ENCODE measurements around the gene NCKAP1.

DNA sequence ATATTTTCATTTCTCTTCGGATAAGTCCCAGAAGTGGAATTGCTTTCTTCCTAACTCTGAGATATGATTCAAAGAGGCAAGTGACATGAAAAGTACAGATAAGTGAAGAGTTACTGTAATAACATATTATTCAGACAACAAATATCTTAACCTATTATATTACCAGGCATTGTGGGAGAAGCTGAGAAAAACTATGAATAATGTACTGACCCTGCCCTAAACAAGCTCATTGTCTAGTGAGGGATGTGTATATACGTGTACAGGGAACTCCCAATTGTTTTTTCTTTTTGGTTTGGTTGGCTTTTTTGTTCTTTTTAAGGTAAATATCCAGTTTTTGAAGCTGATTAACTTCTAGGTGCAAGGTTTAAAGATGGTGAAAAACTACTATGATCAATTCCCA, 26.5 kb downstream of the NCKAP1 start:
- TF ChIP-seq, protein P1, sequence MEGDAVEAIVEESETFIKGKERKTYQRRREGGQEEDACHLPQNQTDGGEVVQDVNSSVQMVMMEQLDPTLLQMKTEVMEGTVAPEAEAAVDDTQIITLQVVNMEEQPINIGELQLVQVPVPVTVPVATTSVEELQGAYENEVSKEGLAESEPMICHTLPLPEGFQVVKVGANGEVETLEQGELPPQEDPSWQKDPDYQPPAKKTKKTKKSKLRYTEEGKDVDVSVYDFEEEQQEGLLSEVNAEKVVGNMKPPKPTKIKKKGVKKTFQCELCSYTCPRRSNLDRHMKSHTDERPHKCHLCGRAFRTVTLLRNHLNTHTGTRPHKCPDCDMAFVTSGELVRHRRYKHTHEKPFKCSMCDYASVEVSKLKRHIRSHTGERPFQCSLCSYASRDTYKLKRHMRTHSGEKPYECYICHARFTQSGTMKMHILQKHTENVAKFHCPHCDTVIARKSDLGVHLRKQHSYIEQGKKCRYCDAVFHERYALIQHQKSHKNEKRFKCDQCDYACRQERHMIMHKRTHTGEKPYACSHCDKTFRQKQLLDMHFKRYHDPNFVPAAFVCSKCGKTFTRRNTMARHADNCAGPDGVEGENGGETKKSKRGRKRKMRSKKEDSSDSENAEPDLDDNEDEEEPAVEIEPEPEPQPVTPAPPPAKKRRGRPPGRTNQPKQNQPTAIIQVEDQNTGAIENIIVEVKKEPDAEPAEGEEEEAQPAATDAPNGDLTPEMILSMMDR (IDR thresholded peaks at IDR 0.05): no peak
- no peak for TF ChIP-seq TEAD4 (CRISPR knock-in tag; IDR thresholded peaks at IDR 0.05)
- TF ChIP-seq, protein P2, sequence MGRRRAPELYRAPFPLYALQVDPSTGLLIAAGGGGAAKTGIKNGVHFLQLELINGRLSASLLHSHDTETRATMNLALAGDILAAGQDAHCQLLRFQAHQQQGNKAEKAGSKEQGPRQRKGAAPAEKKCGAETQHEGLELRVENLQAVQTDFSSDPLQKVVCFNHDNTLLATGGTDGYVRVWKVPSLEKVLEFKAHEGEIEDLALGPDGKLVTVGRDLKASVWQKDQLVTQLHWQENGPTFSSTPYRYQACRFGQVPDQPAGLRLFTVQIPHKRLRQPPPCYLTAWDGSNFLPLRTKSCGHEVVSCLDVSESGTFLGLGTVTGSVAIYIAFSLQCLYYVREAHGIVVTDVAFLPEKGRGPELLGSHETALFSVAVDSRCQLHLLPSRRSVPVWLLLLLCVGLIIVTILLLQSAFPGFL (CRISPR knock-in tag; IDR thresholded peaks at IDR 0.05; ENCODE audit: borderline replicate concordance): no peak
- TF ChIP-seq JUN (CRISPR knock-in tag; IDR thresholded peaks at IDR 0.05): no peak
- TF ChIP-seq ZNF121 (CRISPR knock-in tag; IDR thresholded peaks at IDR 0.05): no peak
- TF ChIP-seq, protein P3, sequence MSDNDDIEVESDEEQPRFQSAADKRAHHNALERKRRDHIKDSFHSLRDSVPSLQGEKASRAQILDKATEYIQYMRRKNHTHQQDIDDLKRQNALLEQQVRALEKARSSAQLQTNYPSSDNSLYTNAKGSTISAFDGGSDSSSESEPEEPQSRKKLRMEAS (CRISPR knock-in tag; IDR thresholded peaks at IDR 0.05): no peak
- TF ChIP-seq SP1 (CRISPR knock-in tag; conservative IDR thresholded peaks at IDR 0.05): no peak
- TF ChIP-seq, protein P4, sequence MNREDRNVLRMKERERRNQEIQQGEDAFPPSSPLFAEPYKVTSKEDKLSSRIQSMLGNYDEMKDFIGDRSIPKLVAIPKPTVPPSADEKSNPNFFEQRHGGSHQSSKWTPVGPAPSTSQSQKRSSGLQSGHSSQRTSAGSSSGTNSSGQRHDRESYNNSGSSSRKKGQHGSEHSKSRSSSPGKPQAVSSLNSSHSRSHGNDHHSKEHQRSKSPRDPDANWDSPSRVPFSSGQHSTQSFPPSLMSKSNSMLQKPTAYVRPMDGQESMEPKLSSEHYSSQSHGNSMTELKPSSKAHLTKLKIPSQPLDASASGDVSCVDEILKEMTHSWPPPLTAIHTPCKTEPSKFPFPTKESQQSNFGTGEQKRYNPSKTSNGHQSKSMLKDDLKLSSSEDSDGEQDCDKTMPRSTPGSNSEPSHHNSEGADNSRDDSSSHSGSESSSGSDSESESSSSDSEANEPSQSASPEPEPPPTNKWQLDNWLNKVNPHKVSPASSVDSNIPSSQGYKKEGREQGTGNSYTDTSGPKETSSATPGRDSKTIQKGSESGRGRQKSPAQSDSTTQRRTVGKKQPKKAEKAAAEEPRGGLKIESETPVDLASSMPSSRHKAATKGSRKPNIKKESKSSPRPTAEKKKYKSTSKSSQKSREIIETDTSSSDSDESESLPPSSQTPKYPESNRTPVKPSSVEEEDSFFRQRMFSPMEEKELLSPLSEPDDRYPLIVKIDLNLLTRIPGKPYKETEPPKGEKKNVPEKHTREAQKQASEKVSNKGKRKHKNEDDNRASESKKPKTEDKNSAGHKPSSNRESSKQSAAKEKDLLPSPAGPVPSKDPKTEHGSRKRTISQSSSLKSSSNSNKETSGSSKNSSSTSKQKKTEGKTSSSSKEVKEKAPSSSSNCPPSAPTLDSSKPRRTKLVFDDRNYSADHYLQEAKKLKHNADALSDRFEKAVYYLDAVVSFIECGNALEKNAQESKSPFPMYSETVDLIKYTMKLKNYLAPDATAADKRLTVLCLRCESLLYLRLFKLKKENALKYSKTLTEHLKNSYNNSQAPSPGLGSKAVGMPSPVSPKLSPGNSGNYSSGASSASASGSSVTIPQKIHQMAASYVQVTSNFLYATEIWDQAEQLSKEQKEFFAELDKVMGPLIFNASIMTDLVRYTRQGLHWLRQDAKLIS (CRISPR knock-in tag; IDR thresholded peaks at IDR 0.05; ENCODE audit: borderline replicate concordance): no peak
- TF ChIP-seq NR3C1 (CRISPR knock-in tag; conservative IDR thresholded peaks at IDR 0.05; ENCODE audit: low read depth): no peak
- TF ChIP-seq ATF3 (CRISPR knock-in tag; conservative IDR thresholded peaks at IDR 0.05): no peak
- TF ChIP-seq ZNF263 (CRISPR knock-in tag; IDR thresholded peaks at IDR 0.05; ENCODE audit: low read depth): no peak
- TF ChIP-seq IRF1 (CRISPR knock-in tag; IDR thresholded peaks at IDR 0.05): no peak
- no peak for TF ChIP-seq CREM (CRISPR knock-in tag; IDR thresholded peaks at IDR 0.05)
- no peak for TF ChIP-seq FOXK1 (CRISPR knock-in tag; IDR thresholded peaks at IDR 0.05)

Data from WTC11 (cell line).